Stimulated activated CD8-positive, alpha-beta memory T cell treated with anti-CD3 and anti-CD28 coated beads, Interleukin-15, amount 100 ng/mL, for 48 hours (primary cell): Measurements from ENCODE around the gene RBMY1B.
"Not testable (repeated sequence)": the region's sequence is repeated elsewhere in the genome, so short reads cannot be mapped to it uniquely, and the experiment has no call there.

Experiments
- DNase-seq, 2 donors: peaks; one replicate each; pipeline ENCODE4 v3.0.0-alpha.2; 2020; ENCODE audit warnings: low read depth in 2 of 2

Gene RBMY1B

DNA sequence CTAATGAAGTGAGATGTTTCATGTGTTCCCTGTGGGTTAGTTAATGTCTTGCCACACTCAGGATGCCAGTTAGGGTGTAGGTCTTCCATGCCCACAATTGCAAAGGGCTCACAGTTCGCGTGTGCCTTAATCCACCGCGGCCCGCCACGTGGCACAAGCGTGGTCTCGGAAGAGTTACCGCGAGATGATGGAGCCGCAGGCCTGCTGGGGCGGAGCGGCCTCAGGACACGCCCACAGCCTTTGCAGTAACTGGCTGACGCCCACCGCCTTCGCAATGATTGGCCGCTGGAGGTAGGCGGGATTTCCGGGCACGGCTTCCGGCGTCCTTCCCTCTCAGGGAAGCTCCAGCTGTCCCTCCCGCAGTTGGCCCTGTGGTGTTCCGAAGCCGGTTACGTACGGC, at the start of gene RBMY1B:
RBMY1B (plus strand) TSS at position 301 of the 400 bp plus-strand sequence. CDS start 2,013 bp downstream, outside the sequence.
- DNase-seq: not testable (repeated sequence)

- not testable (repeated sequence) for DNase-seq
Observed at GRCh38 chrY:21462915-21463314, 48.2 kb upstream of the RBMY1B start.

DNA sequence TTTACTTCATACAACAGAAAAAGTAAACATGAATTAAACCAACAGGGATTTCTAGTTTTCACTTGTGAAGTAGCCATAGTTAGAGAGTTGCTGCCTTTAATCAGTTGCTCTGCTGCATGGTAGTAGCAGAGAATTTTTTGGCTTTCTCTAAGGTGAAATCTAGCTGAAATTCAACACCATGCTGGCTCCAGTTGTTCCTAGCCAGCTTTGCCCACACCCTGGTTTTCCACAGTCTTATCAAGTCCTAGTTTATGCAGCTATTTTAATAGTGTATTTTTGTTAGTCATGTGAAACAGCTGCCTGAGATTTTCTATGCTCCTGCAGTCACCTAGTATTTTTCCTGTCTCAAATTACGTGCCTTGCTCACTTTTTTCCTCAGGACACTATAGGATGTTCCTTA, 28.2 kb upstream of the RBMY1B start:
- DNase-seq: no peak

DNA sequence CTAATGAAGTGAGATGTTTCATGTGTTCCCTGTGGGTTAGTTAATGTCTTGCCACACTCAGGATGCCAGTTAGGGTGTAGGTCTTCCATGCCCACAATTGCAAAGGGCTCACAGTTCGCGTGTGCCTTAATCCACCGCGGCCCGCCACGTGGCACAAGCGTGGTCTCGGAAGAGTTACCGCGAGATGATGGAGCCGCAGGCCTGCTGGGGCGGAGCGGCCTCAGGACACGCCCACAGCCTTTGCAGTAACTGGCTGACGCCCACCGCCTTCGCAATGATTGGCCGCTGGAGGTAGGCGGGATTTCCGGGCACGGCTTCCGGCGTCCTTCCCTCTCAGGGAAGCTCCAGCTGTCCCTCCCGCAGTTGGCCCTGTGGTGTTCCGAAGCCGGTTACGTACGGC, 23.4 kb downstream of the RBMY1B start, which contains the start of gene RBMY1A1:
RBMY1A1 (plus strand) TSS at position 301 of the 400 bp plus-strand sequence. CDS start 2,013 bp downstream, outside the sequence.
- not testable (repeated sequence) for DNase-seq

DNA sequence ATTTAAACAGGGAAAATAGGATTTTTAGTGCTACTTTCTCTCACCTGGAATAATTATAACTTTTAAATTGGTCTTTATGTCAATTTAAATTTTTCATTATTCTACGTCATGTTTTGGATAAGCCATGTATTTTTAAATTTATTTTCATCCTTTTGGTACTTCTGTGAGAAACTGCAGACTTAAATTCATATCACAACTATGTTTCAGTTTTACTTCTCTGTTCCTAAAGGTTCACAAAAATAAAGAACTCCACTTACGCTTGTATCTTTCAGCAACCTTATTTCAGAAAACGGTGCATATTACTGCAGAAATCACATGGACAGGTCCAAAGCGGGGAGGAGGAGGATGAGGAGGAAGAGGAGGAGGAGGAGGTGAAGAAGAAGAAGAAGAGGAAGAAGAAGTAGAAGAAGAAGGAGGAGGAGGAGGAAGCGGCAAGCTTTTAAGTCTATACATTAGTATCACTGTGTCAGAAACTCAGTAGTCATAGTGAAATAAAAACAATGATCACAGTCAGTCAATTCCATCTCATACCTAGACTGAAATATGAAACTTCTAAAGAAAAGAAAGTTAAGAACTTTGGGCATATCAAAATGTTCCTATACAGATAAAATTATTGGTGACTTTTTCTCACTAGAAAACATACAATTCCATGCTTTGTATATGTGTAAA, 48.3 kb downstream of the RBMY1B start:
- not testable (repeated sequence) for DNase-seq
